AG04450 (cell line): Measurements from ENCODE around the gene PLEKHF1. TPM values are rescaled to one million over a fixed set of nuclear protein-coding genes. Genes with fewer than 3 reads are reported as not detected.

ENCODE experiments used
- CTCF ChIA-PET: fragments of 300-600, 350-600 bp; formaldehyde crosslinking; extraction: SDS; loops from one replicate; lab custom pipeline; 2022; ENCODE audit warnings: antibody characterized with exemption, inconsistent platforms; lab: Charles Lee
- POLR2A ChIA-PET: fragments of 350-600 bp; formaldehyde crosslinking; extraction: SDS; loops from one replicate; lab custom pipeline; 2021; ENCODE audit warnings: antibody characterized with exemption, inconsistent platforms; lab: Yijun Ruan, JAX
- DNase-seq: peaks from one replicate; pipeline ENCODE4 v3.0.0-alpha.2; 2011; ENCODE audit warnings: low read depth, low spot score
- H3K27ac ChIP-seq: one replicate; pipeline ENCODE4 v1.5.1; 2012; ENCODE audit warnings: low read depth, low read length, control low read depth
- H3K27me3 ChIP-seq: one replicate; pipeline ENCODE4 v1.6.0; 2012; ENCODE audit warnings: low read length; ENCODE audit not compliant: control insufficient read depth, insufficient read depth
- H3K4me3 ChIP-seq: 2 replicates; pipeline ENCODE4 v1.5.1; 2011; ENCODE audit warnings: mild to moderate bottlenecking, low read depth, low read length, control low read depth
- H3K9me3 ChIP-seq: 2 replicates; pipeline ENCODE4 v1.5.1; 2012; ENCODE audit warnings: low read length; ENCODE audit not compliant: control insufficient read depth, insufficient read depth
- CTCF ChIP-seq: IDR thresholded peaks from 2 replicates; pipeline ENCODE4 v1.5.1; 2011; ENCODE audit warnings: low read depth, low read length, control low read depth, inconsistent platforms
- polyA plus RNA-seq: library from polyadenylated mRNA; depleted of rRNA; stranded (reverse); fragments of >200 nt; gene quantifications from 2 replicates; pipeline ENCODE4 v1.2.3, GENCODE V29; 2011

The PLEKHF1 gene
- polyA plus RNA-seq, 1 experiment, result 5.4 TPM

GRCh38 chr19:29699861-29700260, 34.6 kb downstream of the PLEKHF1 start:
- CTCF ChIA-PET, result interaction anchor here (1.2 to 2.7 kb wide), 2 partner anchors 17 to 88 kb away, joined by 3 to 12 read pairs; no protein-coding TSS in a partner anchor
- no peaks in the 10 kb centered on the region; the same call in 1 of the 2 replicates for H3K9me3 ChIP-seq
- no peak for TF ChIP-seq CTCF
- no peak overlapping the region for H3K4me3 ChIP-seq
- no peaks in the 10 kb centered on the region for H3K27me3 ChIP-seq
- no peak for DNase-seq
- POLR2A ChIA-PET, result no interaction called here
- no peak overlapping the region for H3K27ac ChIP-seq

- ChIA-PET CTCF (interaction anchor here (1.2 to 2.7 kb wide), 2 partner anchors 16 to 89 kb away, joined by 3 to 12 read pairs; no protein-coding TSS in a partner anchor), POLR2A (no interaction called here)
- no peak for TF ChIP-seq CTCF
- no peak overlapping the region for H3K27ac ChIP-seq
- no peaks in the 10 kb centered on the region; the same call in 1 of the 2 replicates for H3K9me3 ChIP-seq
- H3K4me3 ChIP-seq, result no peak overlapping the region
- no peak for DNase-seq
- no peaks in the 10 kb centered on the region for H3K27me3 ChIP-seq
Observed at GRCh38 chr19:29700498-29700897, 35.2 kb downstream of the PLEKHF1 start.

GRCh38 chr19:29702161-29702962, 37.1 kb downstream of the PLEKHF1 start:
- Histone ChIP-seq H3K4me3 (no peak overlapping the region), H3K27ac (no peak overlapping the region), H3K9me3 (no peaks in the 10 kb centered on the region; the same call in 1 of the 2 replicates), H3K27me3 (no peaks in the 10 kb centered on the region)
- DNase-seq, result no peak
- POLR2A ChIA-PET, result no interaction called here
- no peak for TF ChIP-seq CTCF
- CTCF ChIA-PET, result interaction anchor here (0.7 to 2.2 kb wide), 3 partner anchors 8 to 19 kb away, joined by 4 to 8 read pairs (median 7); no protein-coding TSS in a partner anchor

GRCh38 chr19:29702963-29703320, 37.7 kb downstream of the PLEKHF1 start:
- no peak for TF ChIP-seq CTCF
- H3K4me3 ChIP-seq, result no peak overlapping the region
- CTCF ChIA-PET, result interaction anchor here (0.7 to 2.2 kb wide), 4 partner anchors 9 to 92 kb away, joined by 4 to 8 read pairs (median 6); no protein-coding TSS in a partner anchor
- no peaks in the 10 kb centered on the region for H3K27me3 ChIP-seq
- POLR2A ChIA-PET, result interaction anchor here (0.7 kb wide), 1 partner anchor 37 kb away, joined by 4 read pairs; no protein-coding TSS in a partner anchor
- no peaks in the 10 kb centered on the region; the same call in 1 of the 2 replicates for H3K9me3 ChIP-seq
- no peak overlapping the region for H3K27ac ChIP-seq
- no peak for DNase-seq
